Liver (tissue), 9 donors: ENCODE measurements around the gene OSBPL5. TPM values are rescaled to one million over a fixed set of nuclear protein-coding genes. Genes with fewer than 3 reads are reported as not detected.
A peak's percentile ranks its signal among the peaks of the same experiment; 100 is the strongest.

Experiments
- DNase-seq: peaks from one replicate; pipeline ENCODE4 v3.0.0-alpha.2; 2017; ENCODE audit warnings: low spot score
- H3K27ac ChIP-seq, 2 donors: one replicate each; pipeline ENCODE4 v1.7.0; 2013; ENCODE audit warnings: inconsistent platforms in 2 of 2, low read length in 2 of 2, control low read depth in 1 of 2, low read depth in 1 of 2, mild to moderate bottlenecking in 1 of 2
- H3K27me3 ChIP-seq, 4 donors: one replicate each; pipeline versions ENCODE4 v1.6.1 to v1.7.0; 2013; ENCODE audit warnings: low read length in 3 of 4, inconsistent platforms in 1 of 4, mild to moderate bottlenecking in 1 of 4, moderate library complexity in 1 of 4; ENCODE audit not compliant: control insufficient read depth in 4 of 4, insufficient read depth in 4 of 4
- H3K36me3 ChIP-seq, 4 donors: one replicate each; pipeline versions ENCODE4 v1.6.1 to v1.7.0; 2013; ENCODE audit warnings: low read length in 3 of 4, mild to moderate bottlenecking in 3 of 4, low read depth in 1 of 4, moderate library complexity in 1 of 4; ENCODE audit not compliant: control insufficient read depth in 4 of 4, insufficient read depth in 3 of 4
- H3K4me1 ChIP-seq, 4 donors: one replicate each; pipeline versions ENCODE4 v1.6.1 to v1.7.0; 2013; ENCODE audit warnings: low read length in 3 of 4, mild to moderate bottlenecking in 3 of 4, moderate library complexity in 1 of 4; ENCODE audit not compliant: control insufficient read depth in 4 of 4, insufficient read depth in 4 of 4
- H3K4me3 ChIP-seq, 3 donors: one replicate each; pipeline versions ENCODE4 v1.6.1 to v1.7.0; 2013; ENCODE audit warnings: low read length in 3 of 3, control low read depth in 1 of 3, low read depth in 1 of 3, mild to moderate bottlenecking in 1 of 3
- H3K9ac ChIP-seq, 2 donors: one replicate each; pipeline ENCODE4 v1.7.0; 2013; ENCODE audit warnings: low read length in 2 of 2, mild to moderate bottlenecking in 2 of 2, moderate library complexity in 2 of 2, control low read depth in 1 of 2, low read depth in 1 of 2
- H3K9me3 ChIP-seq, 4 donors: one replicate each; pipeline versions ENCODE4 v1.6.1 to v1.7.0; 2013; ENCODE audit warnings: low read length in 3 of 4; ENCODE audit not compliant: control insufficient read depth in 4 of 4
- ATF3 ChIP-seq: IDR thresholded peaks from 2 replicates; pipeline ENCODE4 v1.6.1; 2016; ENCODE audit warnings: antibody characterized with exemption
- CTCF ChIP-seq: fragments of 150-350 bp; IDR thresholded peaks from 2 replicates; pipeline ENCODE4 v1.5.1; 2017; ENCODE audit warnings: improper control_type of control experiment, low read depth, low read length; ENCODE audit not compliant: missing input control
- EGR1 ChIP-seq, 2 donors: IDR thresholded peaks; 2 replicates each; pipeline ENCODE4 v1.6.1; 2016 to 2018; ENCODE audit warnings: antibody characterized with exemption in 2 of 2, low read depth in 2 of 2
- FOXA1 ChIP-seq: IDR thresholded peaks from 2 replicates; pipeline ENCODE4 v1.6.1; 2016; ENCODE audit warnings: antibody characterized with exemption
- FOXA2 ChIP-seq: IDR thresholded peaks from 2 replicates; pipeline ENCODE4 v1.6.1; 2016; ENCODE audit warnings: antibody characterized with exemption
- GABPA ChIP-seq, 2 donors: IDR thresholded peaks in 1 of 2; conservative IDR thresholded peaks in 1 of 2; 2 replicates each; pipeline ENCODE4 v1.6.1; 2016; ENCODE audit warnings: antibody characterized with exemption in 2 of 2, mild to moderate bottlenecking in 1 of 2, moderate library complexity in 1 of 2
- HNF4A ChIP-seq, 2 donors: conservative IDR thresholded peaks; 2 replicates each; pipeline ENCODE4 v1.6.1; 2016; ENCODE audit warnings: antibody characterized with exemption in 2 of 2, mild to moderate bottlenecking in 2 of 2
- HNF4G ChIP-seq: IDR thresholded peaks from 2 replicates; pipeline ENCODE4 v1.6.1; 2016; ENCODE audit warnings: antibody characterized with exemption
- JUND ChIP-seq, 2 donors: IDR thresholded peaks; 2 replicates each; pipeline ENCODE4 v1.6.1; 2016; ENCODE audit warnings: antibody characterized with exemption in 2 of 2
- MAX ChIP-seq: IDR thresholded peaks from 2 replicates; pipeline ENCODE4 v1.6.1; 2016; ENCODE audit warnings: antibody characterized with exemption
- NR2F2 ChIP-seq: IDR thresholded peaks from 2 replicates; pipeline ENCODE4 v1.6.1; 2016; ENCODE audit warnings: antibody characterized with exemption
- RAD21 ChIP-seq, 2 donors: IDR thresholded peaks; 2 replicates each; pipeline ENCODE4 v1.6.1; 2016; ENCODE audit warnings: antibody characterized with exemption in 2 of 2, mild to moderate bottlenecking in 2 of 2
- REST ChIP-seq: IDR thresholded peaks from 2 replicates; pipeline ENCODE4 v1.6.1; 2016; ENCODE audit warnings: antibody characterized with exemption, mild to moderate bottlenecking
- RXRA ChIP-seq, 2 donors: IDR thresholded peaks; 2 replicates each; pipeline ENCODE4 v1.6.1; 2017 to 2018; ENCODE audit warnings: antibody characterized with exemption in 2 of 2, mild to moderate bottlenecking in 1 of 2
- SP1 ChIP-seq: IDR thresholded peaks from 2 replicates; pipeline ENCODE4 v1.6.1; 2018; ENCODE audit warnings: antibody characterized with exemption, mild to moderate bottlenecking
- TAF1 ChIP-seq: conservative IDR thresholded peaks from 2 replicates; pipeline ENCODE4 v1.6.1; 2016; ENCODE audit warnings: antibody characterized with exemption, mild to moderate bottlenecking
- YY1 ChIP-seq: IDR thresholded peaks from 2 replicates; pipeline ENCODE4 v1.6.1; 2016; ENCODE audit warnings: antibody characterized with exemption, mild to moderate bottlenecking
- ZBTB33 ChIP-seq: IDR thresholded peaks from 2 replicates; pipeline ENCODE4 v1.6.1; 2016; ENCODE audit warnings: antibody characterized with exemption
- WGBS: extraction: QIAGEN DNeasy Blood & Tissue Kit; methylation state at CpG from one replicate; pipeline ENCODE4 v1.1.7; 2013; 5-methylcytosine and 5-hydroxymethylcytosine counted together
- polyA plus RNA-seq, 2 donors: library from polyadenylated mRNA; stranded (reverse) in 1 of 2; unstranded in 1 of 2; fragments of 200-250 nt in 1 of 2; fragments of >200 nt in 1 of 2; fragmentation: Nextera tagmentation in 1 of 2; extraction: Ambion mirVana in 1 of 2; gene quantifications; one replicate each; pipeline versions ENCODE4 v1.2.1 to v1.2.3, GENCODE V29; 2013 to 2015
- total RNA-seq, 2 donors: library from RNA; depleted of rRNA; stranded (reverse); fragments of >200 nt; gene quantifications; one replicate each; pipeline ENCODE4 v1.2.3, GENCODE V29; 2014
- donor health status: healthy.
- donor health status: healthy.
- donor health status: healthy.
- donor health status: healthy.
- donor health status: healthy.

OSBPL5 gene
- total and polyA plus RNA-seq, 4 donors, result 0.74 to 6.2 (median 3.9) TPM

GRCh38 chr11:3159296-3160190 lies 5.6 kb downstream of the OSBPL5 start:
- DNase-seq, result no peak
- WGBS, result 64% methylated on average over 14 of the region's 14 CpGs
- Histone ChIP-seq H3K9ac (no peak overlapping the region), H3K36me3 (no peaks in the 10 kb centered on the region), H3K4me3 (peak overlapping the region in 1 of 3 donors; percentile 21), H3K27ac (peak overlapping the region; percentile 46 to 78), H3K27me3 (peaks cover 0 to 2% (median 0%) of the 10 kb centered on the region in 4 donors), H3K4me1 (peaks cover 0 to 10% (median 3%) of the 10 kb centered on the region in 4 donors), H3K9me3 (no peaks in the 10 kb centered on the region)
- TF ChIP-seq MAX, result no peak
- no peak for TF ChIP-seq GABPA (IDR thresholded peaks at IDR 0.05 in 1 of 2, conservative IDR thresholded peaks at IDR 0.05 in 1 of 2)
- TF ChIP-seq ZBTB33, result no peak
- TF ChIP-seq ATF3, result no peak
- no peak for TF ChIP-seq RXRA (IDR thresholded peaks at IDR 0.05)
- no peak for TF ChIP-seq SP1
- TF ChIP-seq HNF4G, result no peak

- Histone ChIP-seq H3K4me3 (no peak overlapping the region), H3K9ac (no peak overlapping the region), H3K27me3 (peaks cover 0 to 2% (median 0%) of the 10 kb centered on the region in 4 donors), H3K36me3 (no peaks in the 10 kb centered on the region), H3K4me1 (peaks cover 0 to 10% (median 4%) of the 10 kb centered on the region in 4 donors), H3K27ac (no peak overlapping the region), H3K9me3 (no peaks in the 10 kb centered on the region)
- TF ChIP-seq ZBTB33 (no peak), JUND (IDR thresholded peaks at IDR 0.05) (no peak), RXRA (IDR thresholded peaks at IDR 0.05) (no peak), RAD21 (IDR thresholded peaks at IDR 0.05) (no peak), EGR1 (IDR thresholded peaks at IDR 0.05; ENCODE audit: low read depth in 2 of 2) (no peak), HNF4G (no peak), CTCF (no peak), HNF4A (conservative IDR thresholded peaks at IDR 0.05) (no peak), FOXA2 (no peak), NR2F2 (no peak), FOXA1 (no peak), TAF1 (no peak), YY1 (no peak), GABPA (IDR thresholded peaks at IDR 0.05 in 1 of 2, conservative IDR thresholded peaks at IDR 0.05 in 1 of 2) (no peak), MAX (no peak), REST (no peak), ATF3 (no peak)
- 89% methylated on average over 13 of the region's 13 CpGs for WGBS
- no peak for DNase-seq
These were observed 6.3 kb downstream of the OSBPL5 start for GRCh38 chr11:3158821-3159220.
